GM18867 (cell line): ENCODE measurements around the gene ADH7.

Experiments
- ATAC-seq: cut with Tn5 transposase; IDR thresholded peaks from one replicate; pipeline ENCODE4 v1.9.1; 2021; ENCODE audit warnings: mild to moderate bottlenecking, moderate library complexity; ENCODE audit not compliant: unreplicated experiment

ADH7 gene

GRCh38 chr4:99435154-99435553 lies at the start of gene ADH7:
Gene ADH7 (minus strand): TSS chr4:99435342. CDS start chr4:99435233, 109 bp downstream.
- ATAC-seq = no peak

- ATAC-seq = no peak
Observed at GRCh38 chr4:99483636-99484035, 48.5 kb upstream of the ADH7 start.

GRCh38 chr4:99473131-99473530 lies 38.0 kb upstream of the ADH7 start:
- no peak for ATAC-seq

- ATAC-seq = no peak
Observed at GRCh38 chr4:99471896-99472295, 36.8 kb upstream of the ADH7 start.

GRCh38 chr4:99471349-99471748 lies 36.2 kb upstream of the ADH7 start:
- ATAC-seq = no peak

GRCh38 chr4:99468889-99469288 lies 33.7 kb upstream of the ADH7 start:
- no peak for ATAC-seq

GRCh38 chr4:99467887-99468286 lies 32.7 kb upstream of the ADH7 start:
- ATAC-seq = no peak

GRCh38 chr4:99463566-99463965 lies 28.4 kb upstream of the ADH7 start:
- no peak for ATAC-seq

GRCh38 chr4:99462875-99463464 lies 27.8 kb upstream of the ADH7 start:
- ATAC-seq = peak; percentile 97

GRCh38 chr4:99461623-99462401 lies 26.7 kb upstream of the ADH7 start:
- ATAC-seq = no peak

GRCh38 chr4:99459546-99460042 lies 24.5 kb upstream of the ADH7 start:
- no peak for ATAC-seq

GRCh38 chr4:99458911-99459447 lies 23.8 kb upstream of the ADH7 start:
- no peak for ATAC-seq

GRCh38 chr4:99457676-99458075 lies 22.5 kb upstream of the ADH7 start:
- no peak for ATAC-seq

GRCh38 chr4:99457270-99457669 lies 22.1 kb upstream of the ADH7 start:
- ATAC-seq = no peak

GRCh38 chr4:99447513-99447912 lies 12.4 kb upstream of the ADH7 start:
- ATAC-seq = peak; percentile 27

GRCh38 chr4:99447079-99447478 lies 11.9 kb upstream of the ADH7 start:
- ATAC-seq = peak; percentile 96

GRCh38 chr4:99438405-99438780 lies 3.3 kb upstream of the ADH7 start:
- no peak for ATAC-seq

GRCh38 chr4:99437723-99438404 lies 2.7 kb upstream of the ADH7 start:
- ATAC-seq = no peak

- no peak for ATAC-seq
Observed at GRCh38 chr4:99436976-99437722, 2.0 kb upstream of the ADH7 start.

- no peak for ATAC-seq
Observed at GRCh38 chr4:99436462-99436861, 1.3 kb upstream of the ADH7 start.

GRCh38 chr4:99430106-99430505 lies 5.0 kb downstream of the ADH7 start:
- ATAC-seq = no peak
